Breast epithelium (tissue), 3 donors: Measurements from ENCODE around the gene BIK.

ENCODE experiments used
- CTCF ChIP-seq, 3 donors: fragments of 450-650 bp; IDR thresholded peaks; one replicate each; pipeline ENCODE4 v1.5.1; 2016 to 2017; ENCODE audit warnings: antibody characterized with exemption in 3 of 3, mild to moderate bottlenecking in 3 of 3, moderate library complexity in 3 of 3
- POLR2A ChIP-seq: fragments of 450-650 bp; IDR thresholded peaks from one replicate; pipeline ENCODE4 v1.6.1; 2016; ENCODE audit warnings: antibody characterized with exemption, mild to moderate bottlenecking, moderate library complexity
- POLR2AphosphoS5 ChIP-seq, 3 donors: sonication (generic); formaldehyde crosslinking; IDR thresholded peaks; one replicate each; pipeline ENCODE4 v1.6.1; 2017; ENCODE audit warnings: antibody characterized with exemption in 3 of 3

GRCh38 chr22:43152003-43152356 lies 41.4 kb downstream of the BIK start:
- no peak for TF ChIP-seq POLR2AphosphoS5 (IDR thresholded peaks at IDR 0.05)
- TF ChIP-seq CTCF (IDR thresholded peaks at IDR 0.05) = no peak
- TF ChIP-seq POLR2A = no peak
